OCI-LY1 (cell line): Measurements from ENCODE around the gene AFAP1L2.

ENCODE experiments used
- EZH2 ChIP-seq: fragments of 200-600 bp; sonication (generic), shearing (Covaris generic); IDR thresholded peaks from 2 replicates; pipeline ENCODE4 v1.8.0; 2017; ENCODE audit warnings: borderline replicate concordance, mixed run types, mild to moderate bottlenecking, antibody characterized with exemption, low read length, moderate library complexity, mixed read lengths
- TF ChIP-seq, protein P1 (sequence below): fragments of 200-600 bp; sonication (generic), shearing (Covaris generic); IDR thresholded peaks from 2 replicates; pipeline ENCODE4 v1.5.1; 2017; ENCODE audit warnings: mild to moderate bottlenecking, antibody characterized with exemption, low read length, moderate library complexity, mixed read lengths

DNA sequence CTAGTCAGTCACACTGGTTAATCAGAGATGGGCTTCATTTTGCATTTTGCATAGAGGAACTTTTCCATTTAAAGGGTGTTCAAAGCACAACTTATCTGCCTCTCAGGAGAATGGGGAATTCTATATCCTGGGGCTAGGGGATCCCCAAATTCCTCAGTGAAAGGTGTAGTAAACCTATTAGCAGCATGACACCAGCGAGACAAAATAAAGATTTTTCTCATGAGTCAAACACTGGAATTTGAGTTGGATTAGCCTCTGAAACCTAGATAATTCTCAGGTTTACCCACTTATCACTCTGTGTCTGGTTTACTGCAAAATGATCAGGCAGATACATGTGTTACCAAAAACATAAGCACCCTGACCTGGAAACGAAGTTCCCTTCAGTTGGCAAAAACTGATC, 2.1 kb downstream of the AFAP1L2 start:
- TF ChIP-seq, protein P1, sequence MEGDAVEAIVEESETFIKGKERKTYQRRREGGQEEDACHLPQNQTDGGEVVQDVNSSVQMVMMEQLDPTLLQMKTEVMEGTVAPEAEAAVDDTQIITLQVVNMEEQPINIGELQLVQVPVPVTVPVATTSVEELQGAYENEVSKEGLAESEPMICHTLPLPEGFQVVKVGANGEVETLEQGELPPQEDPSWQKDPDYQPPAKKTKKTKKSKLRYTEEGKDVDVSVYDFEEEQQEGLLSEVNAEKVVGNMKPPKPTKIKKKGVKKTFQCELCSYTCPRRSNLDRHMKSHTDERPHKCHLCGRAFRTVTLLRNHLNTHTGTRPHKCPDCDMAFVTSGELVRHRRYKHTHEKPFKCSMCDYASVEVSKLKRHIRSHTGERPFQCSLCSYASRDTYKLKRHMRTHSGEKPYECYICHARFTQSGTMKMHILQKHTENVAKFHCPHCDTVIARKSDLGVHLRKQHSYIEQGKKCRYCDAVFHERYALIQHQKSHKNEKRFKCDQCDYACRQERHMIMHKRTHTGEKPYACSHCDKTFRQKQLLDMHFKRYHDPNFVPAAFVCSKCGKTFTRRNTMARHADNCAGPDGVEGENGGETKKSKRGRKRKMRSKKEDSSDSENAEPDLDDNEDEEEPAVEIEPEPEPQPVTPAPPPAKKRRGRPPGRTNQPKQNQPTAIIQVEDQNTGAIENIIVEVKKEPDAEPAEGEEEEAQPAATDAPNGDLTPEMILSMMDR, result no peak
- TF ChIP-seq EZH2, result no peak
